Measurements from ENCODE around the gene SORCS2. TPM values are rescaled to one million over a fixed set of nuclear protein-coding genes. Genes with fewer than 3 reads are reported as not detected.

Gene SORCS2
- total and polyA plus RNA-seq, 12 donors, result 0.67 to 15.5 (median 1.3) TPM

- H3K27ac ChIP-seq, result no peak overlapping the region
Measured at GRCh38 chr4:7256984-7257810, 64.9 kb downstream of the SORCS2 start.

DNA sequence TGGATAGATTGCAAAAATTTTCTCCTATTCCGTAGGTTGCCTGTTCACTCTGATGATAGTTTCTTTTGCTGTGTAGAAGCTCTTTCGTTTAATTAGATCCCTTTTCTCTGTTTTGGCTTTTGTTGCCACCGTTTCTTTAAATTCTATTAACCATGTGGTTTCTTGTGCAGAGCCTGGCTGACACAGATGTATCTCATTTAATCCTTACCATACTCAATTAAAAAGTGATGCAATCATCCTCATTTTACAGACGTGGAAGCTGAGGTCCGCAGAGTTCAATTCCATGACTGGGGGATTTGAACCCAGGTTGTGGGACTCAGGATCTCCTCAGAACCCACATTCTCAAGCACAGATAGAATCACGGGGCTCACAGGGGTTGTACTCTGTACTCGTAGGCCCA, 66.7 kb downstream of the SORCS2 start:
- DNase-seq, result no peak
- Histone ChIP-seq H3K4me1 (replicated peaks in 1 of 2) (no peaks in the 10 kb centered on the region), H3K27ac (no peak overlapping the region), H3K36me3 (replicated peaks in 1 of 2) (no peaks in the 10 kb centered on the region), H3K4me3 (no peak overlapping the region), H3K27me3 (no peaks in the 10 kb centered on the region), H3K9me3 (replicated peaks in 1 of 3) (no peaks in the 10 kb centered on the region)
- intact Hi-C loops (cut with DNase I), result no loop called here
- TF ChIP-seq, protein P1, sequence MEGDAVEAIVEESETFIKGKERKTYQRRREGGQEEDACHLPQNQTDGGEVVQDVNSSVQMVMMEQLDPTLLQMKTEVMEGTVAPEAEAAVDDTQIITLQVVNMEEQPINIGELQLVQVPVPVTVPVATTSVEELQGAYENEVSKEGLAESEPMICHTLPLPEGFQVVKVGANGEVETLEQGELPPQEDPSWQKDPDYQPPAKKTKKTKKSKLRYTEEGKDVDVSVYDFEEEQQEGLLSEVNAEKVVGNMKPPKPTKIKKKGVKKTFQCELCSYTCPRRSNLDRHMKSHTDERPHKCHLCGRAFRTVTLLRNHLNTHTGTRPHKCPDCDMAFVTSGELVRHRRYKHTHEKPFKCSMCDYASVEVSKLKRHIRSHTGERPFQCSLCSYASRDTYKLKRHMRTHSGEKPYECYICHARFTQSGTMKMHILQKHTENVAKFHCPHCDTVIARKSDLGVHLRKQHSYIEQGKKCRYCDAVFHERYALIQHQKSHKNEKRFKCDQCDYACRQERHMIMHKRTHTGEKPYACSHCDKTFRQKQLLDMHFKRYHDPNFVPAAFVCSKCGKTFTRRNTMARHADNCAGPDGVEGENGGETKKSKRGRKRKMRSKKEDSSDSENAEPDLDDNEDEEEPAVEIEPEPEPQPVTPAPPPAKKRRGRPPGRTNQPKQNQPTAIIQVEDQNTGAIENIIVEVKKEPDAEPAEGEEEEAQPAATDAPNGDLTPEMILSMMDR (IDR thresholded peaks at IDR 0.05), result no peak
- no peak for TF ChIP-seq POLR2A (IDR thresholded peaks at IDR 0.05)
- 83 to 93% (median 87%) methylated on average over 6 to 7 of the region's 7 CpGs for WGBS, 4 donors

More at GRCh38 chr4:7256984-7257810, 64.9 kb downstream of the SORCS2 start:
- TF ChIP-seq POLR2A (IDR thresholded peaks at IDR 0.05), result no peak
- TF ChIP-seq, protein P1 (IDR thresholded peaks at IDR 0.05), result no peak
- H3K4me1 ChIP-seq (replicated peaks in 1 of 2), result no peaks in the 10 kb centered on the region
- no peaks in the 10 kb centered on the region for H3K9me3 ChIP-seq (replicated peaks in 1 of 3)
- no peaks in the 10 kb centered on the region for H3K27me3 ChIP-seq
- 66 to 73% (median 67%) methylated on average over 8 to 17 of the region's 17 CpGs for WGBS, 4 donors
- no peaks in the 10 kb centered on the region for H3K36me3 ChIP-seq (replicated peaks in 1 of 2)
- no peak overlapping the region for H3K4me3 ChIP-seq
- peak in 2 of 7 donors; percentile 24 to 53 for DNase-seq
- intact Hi-C loops (cut with DNase I), result no loop called here

GRCh38 chr4:7260569-7260968, 68.2 kb downstream of the SORCS2 start:
- Histone ChIP-seq H3K36me3 (replicated peaks in 1 of 2) (no peaks in the 10 kb centered on the region), H3K4me3 (no peak overlapping the region), H3K27ac (no peak overlapping the region), H3K4me1 (replicated peaks in 1 of 2) (no peaks in the 10 kb centered on the region), H3K27me3 (no peaks in the 10 kb centered on the region), H3K9me3 (replicated peaks in 1 of 3) (no peaks in the 10 kb centered on the region)
- intact Hi-C loops (cut with DNase I), result no loop called here
- 85 to 93% (median 88%) methylated on average over 6 to 7 of the region's 7 CpGs for WGBS, 4 donors
- DNase-seq, result no peak
- TF ChIP-seq, protein P1 (IDR thresholded peaks at IDR 0.05), result no peak
- TF ChIP-seq POLR2A (IDR thresholded peaks at IDR 0.05), result no peak

DNA sequence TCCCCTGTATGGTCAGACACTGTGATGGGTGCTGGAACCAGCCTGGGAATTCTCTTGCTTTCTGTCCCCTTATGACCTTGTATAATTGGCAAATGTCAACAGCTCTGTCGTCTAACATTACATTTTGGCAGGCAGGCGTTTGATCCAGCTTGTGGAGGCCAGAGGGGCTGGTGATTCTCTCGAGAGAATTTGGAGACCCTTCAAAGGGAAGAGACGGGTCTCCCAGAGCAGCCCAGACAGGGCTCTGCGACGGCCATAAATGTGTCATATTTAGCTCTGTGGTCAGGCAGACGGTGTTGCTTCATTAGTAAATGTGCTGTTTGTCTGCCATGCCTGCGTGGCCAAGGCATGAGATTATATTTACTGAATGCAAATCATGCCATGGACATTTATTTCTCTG, 68.7 kb downstream of the SORCS2 start:
- intact Hi-C loops (cut with DNase I), result no loop called here
- WGBS, 4 donors, result 45 to 63% (median 48%) methylated on average over 2 to 8 of the region's 8 CpGs

GRCh38 chr4:7261536-7261935, 69.2 kb downstream of the SORCS2 start:
- WGBS, 4 donors, result 70 to 78% (median 73%) methylated on average over 6 of the region's 6 CpGs
- TF ChIP-seq, protein P1 (IDR thresholded peaks at IDR 0.05), result no peak
- no peak for TF ChIP-seq POLR2A (IDR thresholded peaks at IDR 0.05)
- Histone ChIP-seq H3K27me3 (no peaks in the 10 kb centered on the region), H3K4me1 (replicated peaks in 1 of 2) (no peaks in the 10 kb centered on the region), H3K9me3 (replicated peaks in 1 of 3) (no peaks in the 10 kb centered on the region), H3K27ac (no peak overlapping the region), H3K36me3 (replicated peaks in 1 of 2) (no peaks in the 10 kb centered on the region), H3K4me3 (no peak overlapping the region)
- DNase-seq, result no peak
- intact Hi-C loops (cut with DNase I), result no loop called here

More for the DNA sequence above, 68.7 kb downstream of the SORCS2 start:
- Histone ChIP-seq H3K4me1 (replicated peaks in 1 of 2) (no peaks in the 10 kb centered on the region), H3K4me3 (no peak overlapping the region), H3K27me3 (no peaks in the 10 kb centered on the region), H3K27ac (no peak overlapping the region), H3K9me3 (replicated peaks in 1 of 3) (no peaks in the 10 kb centered on the region), H3K36me3 (replicated peaks in 1 of 2) (no peaks in the 10 kb centered on the region)
- TF ChIP-seq POLR2A (IDR thresholded peaks at IDR 0.05), result no peak
- DNase-seq, result no peak
